HG03045 (cell line): Measurements from ENCODE around the gene UGT3A2.

Experiments
- ATAC-seq: cut with Tn5 transposase; IDR thresholded peaks from one replicate; pipeline ENCODE4 v1.9.1; 2021; ENCODE audit warnings: mild to moderate bottlenecking, moderate library complexity; ENCODE audit not compliant: unreplicated experiment

The UGT3A2 gene

GRCh38 chr5:36013182-36013581, 53.5 kb downstream of the UGT3A2 start:
- ATAC-seq = no peak

GRCh38 chr5:36009698-36010097, 57.0 kb downstream of the UGT3A2 start:
- ATAC-seq = no peak

- ATAC-seq = no peak
These were observed 59.3 kb downstream of the UGT3A2 start for GRCh38 chr5:36007366-36007765.

- ATAC-seq = no peak
These were observed 60.5 kb downstream of the UGT3A2 start for GRCh38 chr5:36006163-36006562.

- ATAC-seq = no peak
These were observed 65.7 kb downstream of the UGT3A2 start for GRCh38 chr5:36001032-36001431.

- ATAC-seq = no peak
These were observed 67.1 kb downstream of the UGT3A2 start for GRCh38 chr5:35999547-35999946.

- no peak for ATAC-seq
These were observed 70.6 kb downstream of the UGT3A2 start for GRCh38 chr5:35996076-35996475.

- no peak for ATAC-seq
These were observed 75.6 kb downstream of the UGT3A2 start, which contains the start of gene UGT3A1 for GRCh38 chr5:35990941-35991611. TSS of gene UGT3A1 (minus strand) at chr5:35991390. CDS start at chr5:35991240, 150 bp downstream.

- ATAC-seq = no peak
These were observed 76.2 kb downstream of the UGT3A2 start for GRCh38 chr5:35990520-35990919.

- no peak for ATAC-seq
These were observed 78.2 kb downstream of the UGT3A2 start for GRCh38 chr5:35988529-35988928.

- ATAC-seq = no peak
These were observed 78.9 kb downstream of the UGT3A2 start for GRCh38 chr5:35987776-35988175.
